AG09309 (cell line): ENCODE measurements around the gene MARK3.

ENCODE experiments used
- DNase-seq: peaks from one replicate; pipeline ENCODE4 v3.0.0-alpha.2; 2010; ENCODE audit warnings: low read depth
- H3K4me3 ChIP-seq: 2 replicates; pipeline ENCODE4 v1.5.1; 2011; ENCODE audit warnings: mild to moderate bottlenecking, low read depth, low read length, moderate library complexity; ENCODE audit not compliant: control insufficient read depth
- TF ChIP-seq, protein P1 (sequence below): IDR thresholded peaks from 2 replicates; pipeline ENCODE4 v1.5.1; 2011; ENCODE audit warnings: mild to moderate bottlenecking, low read depth, low read length, inconsistent platforms; ENCODE audit not compliant: insufficient read depth, control insufficient read depth; ENCODE audit errors: missing control alignments

The MARK3 gene

DNA sequence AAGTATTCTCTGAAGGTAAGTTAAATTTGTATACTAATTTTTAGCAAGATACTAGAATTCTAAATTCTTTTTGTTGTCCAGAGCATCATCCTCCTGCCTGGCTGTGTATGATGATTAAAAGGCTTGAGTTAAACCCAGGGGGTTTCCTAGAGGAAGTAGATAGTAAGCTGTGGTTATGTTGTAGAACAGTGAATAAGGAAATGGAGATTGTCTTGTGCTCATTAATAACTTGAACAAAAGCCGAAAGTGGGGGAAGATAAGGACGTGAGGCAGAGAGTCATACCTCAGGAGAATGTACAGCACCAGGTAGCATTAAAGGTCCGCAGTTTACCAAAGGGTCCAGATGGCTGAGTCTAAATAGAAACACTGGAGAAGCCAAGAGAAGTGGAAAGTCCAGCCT, 95.4 kb downstream of the MARK3 start:
- TF ChIP-seq, protein P1, sequence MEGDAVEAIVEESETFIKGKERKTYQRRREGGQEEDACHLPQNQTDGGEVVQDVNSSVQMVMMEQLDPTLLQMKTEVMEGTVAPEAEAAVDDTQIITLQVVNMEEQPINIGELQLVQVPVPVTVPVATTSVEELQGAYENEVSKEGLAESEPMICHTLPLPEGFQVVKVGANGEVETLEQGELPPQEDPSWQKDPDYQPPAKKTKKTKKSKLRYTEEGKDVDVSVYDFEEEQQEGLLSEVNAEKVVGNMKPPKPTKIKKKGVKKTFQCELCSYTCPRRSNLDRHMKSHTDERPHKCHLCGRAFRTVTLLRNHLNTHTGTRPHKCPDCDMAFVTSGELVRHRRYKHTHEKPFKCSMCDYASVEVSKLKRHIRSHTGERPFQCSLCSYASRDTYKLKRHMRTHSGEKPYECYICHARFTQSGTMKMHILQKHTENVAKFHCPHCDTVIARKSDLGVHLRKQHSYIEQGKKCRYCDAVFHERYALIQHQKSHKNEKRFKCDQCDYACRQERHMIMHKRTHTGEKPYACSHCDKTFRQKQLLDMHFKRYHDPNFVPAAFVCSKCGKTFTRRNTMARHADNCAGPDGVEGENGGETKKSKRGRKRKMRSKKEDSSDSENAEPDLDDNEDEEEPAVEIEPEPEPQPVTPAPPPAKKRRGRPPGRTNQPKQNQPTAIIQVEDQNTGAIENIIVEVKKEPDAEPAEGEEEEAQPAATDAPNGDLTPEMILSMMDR: no peak
- DNase-seq: no peak
- no peak overlapping the region for H3K4me3 ChIP-seq

DNA sequence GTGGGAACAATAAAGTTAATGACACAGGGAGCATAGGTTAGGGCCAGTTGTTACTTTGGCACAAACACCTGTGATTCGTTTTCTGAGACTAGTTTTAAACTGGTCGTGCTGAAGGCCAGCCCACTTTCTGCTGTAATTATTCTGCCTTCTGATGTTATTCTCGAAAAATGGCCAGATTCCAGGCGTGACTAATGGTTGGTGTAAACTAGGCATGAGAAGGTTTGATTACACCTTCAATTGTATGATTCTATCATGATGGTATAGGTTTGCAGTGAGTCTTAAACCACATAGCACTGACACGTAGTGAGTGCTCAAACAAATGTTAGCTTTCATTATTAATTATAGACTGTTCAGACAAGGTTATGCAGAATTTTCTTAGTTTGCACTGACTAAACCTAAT, 98.4 kb downstream of the MARK3 start:
- peak; percentile 58 for DNase-seq
- TF ChIP-seq, protein P1: no peak
- H3K4me3 ChIP-seq: no peak overlapping the region

DNA sequence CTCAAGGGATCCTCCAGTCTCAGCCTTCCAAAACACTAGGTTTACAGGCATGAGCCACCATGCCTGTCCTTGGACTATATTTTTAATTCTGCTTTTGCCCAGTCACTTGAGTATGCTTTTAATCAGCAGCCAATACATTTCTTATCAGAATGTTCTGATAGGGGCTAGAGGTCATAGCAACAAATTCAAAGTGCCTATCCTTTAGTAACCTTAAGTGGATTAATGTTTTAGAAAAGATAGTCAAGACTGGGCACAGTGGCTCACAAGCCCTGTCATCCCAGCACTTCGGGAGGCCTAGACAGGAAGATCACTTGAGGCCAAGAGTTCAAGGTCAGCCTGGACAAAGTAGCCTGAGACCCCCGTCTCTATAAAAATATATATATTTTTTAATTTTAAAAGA, 100.3 kb downstream of the MARK3 start:
- DNase-seq: no peak
- TF ChIP-seq, protein P1: no peak
- no peak overlapping the region for H3K4me3 ChIP-seq

DNA sequence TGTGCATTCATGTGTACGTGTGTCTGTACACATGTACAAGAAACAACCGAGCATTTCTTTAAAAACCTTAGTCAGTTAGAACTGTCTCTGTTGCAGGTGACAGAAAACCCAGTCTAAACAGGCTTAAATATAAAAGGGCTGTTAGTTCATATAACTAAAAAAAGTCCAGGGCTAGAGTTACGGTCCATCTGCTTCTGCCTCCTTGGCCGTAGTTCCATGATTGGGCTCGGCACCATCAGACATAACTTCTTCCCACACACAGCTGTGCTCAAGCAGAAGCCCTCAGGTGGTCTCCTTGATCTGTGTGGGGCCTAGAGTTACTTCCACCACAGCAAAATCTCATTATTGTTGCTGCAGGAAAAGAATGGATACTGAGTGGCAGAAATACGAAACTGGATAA, 102.9 kb downstream of the MARK3 start:
- DNase-seq: no peak
- H3K4me3 ChIP-seq: no peak overlapping the region
- TF ChIP-seq, protein P1: no peak

DNA sequence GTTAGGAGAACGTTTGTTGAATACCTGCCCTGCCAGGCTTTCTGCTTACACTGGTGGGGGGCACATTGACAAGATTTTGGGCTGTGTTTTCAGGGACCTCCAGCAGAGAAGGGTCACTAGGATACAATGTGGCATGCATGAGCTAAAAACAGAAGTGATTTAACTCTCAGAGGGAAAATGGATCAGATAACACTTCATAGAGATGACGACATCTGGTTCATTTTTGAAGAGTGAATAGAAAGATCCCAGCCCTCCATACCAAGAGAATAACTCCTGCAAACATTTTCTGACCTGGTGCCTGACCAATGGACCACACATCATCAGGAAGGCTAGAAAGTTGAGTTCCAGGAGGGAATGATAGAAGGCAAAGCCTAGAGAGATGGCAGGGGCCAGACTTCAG, 103.7 kb downstream of the MARK3 start:
- DNase-seq: no peak
- no peak overlapping the region for H3K4me3 ChIP-seq
- TF ChIP-seq, protein P1: no peak

DNA sequence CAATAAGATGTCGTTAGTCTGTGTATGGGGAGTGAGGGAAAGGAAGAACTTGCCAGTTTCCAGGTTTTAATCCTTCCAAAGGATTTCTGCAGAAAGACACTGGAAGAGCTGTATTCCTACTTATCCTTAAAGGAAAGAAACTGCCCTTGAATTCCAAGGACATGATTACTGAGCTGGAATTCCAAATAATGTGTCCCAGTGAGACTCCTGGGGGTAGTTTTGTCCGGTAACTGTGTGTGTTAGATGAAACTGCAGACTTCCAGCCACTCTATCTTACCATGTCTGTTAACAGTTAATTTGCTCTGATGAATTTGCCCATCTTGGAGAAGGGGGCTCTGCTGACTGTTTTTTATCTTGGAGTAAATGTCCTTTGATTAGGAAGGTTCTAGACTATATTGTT, 104.4 kb downstream of the MARK3 start:
- TF ChIP-seq, protein P1: no peak
- H3K4me3 ChIP-seq: no peak overlapping the region

DNA sequence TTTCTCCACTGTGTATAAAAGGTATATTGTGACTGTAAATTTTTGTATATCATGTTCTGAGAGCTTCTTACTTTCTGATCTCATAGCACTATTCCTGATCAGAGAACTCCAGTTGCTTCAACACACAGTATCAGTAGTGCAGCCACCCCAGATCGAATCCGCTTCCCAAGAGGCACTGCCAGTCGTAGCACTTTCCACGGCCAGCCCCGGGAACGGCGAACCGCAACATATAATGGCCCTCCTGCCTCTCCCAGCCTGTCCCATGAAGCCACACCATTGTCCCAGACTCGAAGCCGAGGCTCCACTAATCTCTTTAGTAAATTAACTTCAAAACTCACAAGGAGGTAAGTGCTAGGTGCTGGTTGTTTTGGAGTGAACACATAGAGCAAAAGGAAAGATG, 106.5 kb downstream of the MARK3 start:
- TF ChIP-seq, protein P1: no peak
- DNase-seq: no peak
- H3K4me3 ChIP-seq: no peak overlapping the region

More for the DNA sequence above, 104.4 kb downstream of the MARK3 start:
- no peak for DNase-seq
